CD14-positive monocyte (primary cell): ENCODE data around the gene MYORG. TPM values are rescaled to one million over a fixed set of nuclear protein-coding genes. Genes with fewer than 3 reads are reported as not detected.

Experiments
- DNase-seq, 3 donors: peaks; one replicate each; pipeline ENCODE4 v3.0.0-alpha.2; 2011 to 2022
- H2AFZ ChIP-seq: 2 replicates; pipeline ENCODE4 v1.6.0; 2012; ENCODE audit warnings: mild to moderate bottlenecking, low read depth, low read length, inconsistent platforms; ENCODE audit not compliant: insufficient read depth, poor library complexity, severe bottlenecking
- H3K27ac ChIP-seq, 2 donors: 1 replicate in 1 of 2; 2 replicates in 1 of 2; pipeline ENCODE4 v1.5.1; 2012 to 2013; ENCODE audit warnings: low read length in 2 of 2, control low read depth in 1 of 2, inconsistent platforms in 1 of 2, low read depth in 1 of 2, mild to moderate bottlenecking in 1 of 2
- H3K27me3 ChIP-seq, 2 donors: one replicate each; pipeline versions ENCODE4 v1.6.0 to v1.6.1; 2011 to 2013; ENCODE audit warnings: low read length in 2 of 2; ENCODE audit not compliant: control insufficient read depth in 2 of 2, insufficient read depth in 2 of 2
- H3K36me3 ChIP-seq, 2 donors: replicated peaks in 1 of 2; 1 replicate in 1 of 2; 2 replicates in 1 of 2; pipeline versions ENCODE4 v1.5.1 to v1.6.1; 2012 to 2013; ENCODE audit warnings: low read length in 2 of 2, control low read depth in 1 of 2, inconsistent platforms in 1 of 2, mild to moderate bottlenecking in 1 of 2; ENCODE audit not compliant: insufficient read depth in 2 of 2, control insufficient read depth in 1 of 2
- H3K4me1 ChIP-seq, 2 donors: 1 replicate in 1 of 2; 2 replicates in 1 of 2; pipeline versions ENCODE4 v1.5.1 to v1.6.1; 2012 to 2013; ENCODE audit warnings: low read length in 2 of 2, control low read depth in 1 of 2, inconsistent platforms in 1 of 2, mild to moderate bottlenecking in 1 of 2, moderate library complexity in 1 of 2; ENCODE audit not compliant: insufficient read depth in 2 of 2, control insufficient read depth in 1 of 2
- H3K4me2 ChIP-seq: replicated peaks from 2 replicates; pipeline ENCODE3; 2012; ENCODE audit warnings: low read length, moderate library complexity, mild to moderate bottlenecking; ENCODE audit not compliant: poor library complexity, severe bottlenecking; ENCODE audit errors: extremely low read depth
- H3K4me3 ChIP-seq, 3 experiments: fragments of 200-600 bp in 1 of 3; sonication (generic) in 1 of 3; replicated peaks in 1 of 3; 1 replicate in 2 of 3; 2 replicates in 1 of 3; pipeline ENCODE4 v1.5.1; 2011 to 2013; ENCODE audit warnings: low read length in 3 of 3, mild to moderate bottlenecking in 3 of 3, control low read depth in 2 of 3, low read depth in 2 of 3, inconsistent platforms in 1 of 3, moderate library complexity in 1 of 3
- H3K79me2 ChIP-seq: 2 replicates; pipeline ENCODE4 v1.6.0; 2012; ENCODE audit warnings: mild to moderate bottlenecking, control low read depth, inconsistent platforms, low read length, moderate library complexity; ENCODE audit not compliant: insufficient read depth
- H3K9ac ChIP-seq: 2 replicates; pipeline ENCODE4 v1.6.0; 2017; ENCODE audit warnings: low read length, mild to moderate bottlenecking; ENCODE audit not compliant: insufficient read depth, poor library complexity, severe bottlenecking
- H3K9me3 ChIP-seq, 2 donors: replicated peaks in 1 of 2; 1 replicate in 1 of 2; 2 replicates in 1 of 2; pipeline versions ENCODE4 v1.5.1 to v1.6.1; 2012 to 2013; ENCODE audit warnings: low read length in 2 of 2, control low read depth in 1 of 2; ENCODE audit not compliant: control insufficient read depth in 1 of 2, insufficient read depth in 1 of 2
- H4K20me1 ChIP-seq: 2 replicates; pipeline ENCODE4 v1.6.0; 2012; ENCODE audit warnings: mild to moderate bottlenecking, low read length, control low read depth, moderate library complexity; ENCODE audit not compliant: insufficient read depth
- H3K27ac Mint-ChIP-seq, 7 donors: one replicate each; pipeline ENCODE4 v1.8.0; 2020; ENCODE audit warnings: mild to moderate bottlenecking in 7 of 7, mixed read lengths in 7 of 7, moderate library complexity in 6 of 7, inconsistent platforms in 2 of 7
- H3K27me3 Mint-ChIP-seq, 3 donors: one replicate each; pipeline ENCODE4 v1.8.0; 2021 to 2022; ENCODE audit warnings: low read depth in 3 of 3, mild to moderate bottlenecking in 3 of 3, mixed read lengths in 3 of 3, moderate library complexity in 3 of 3, inconsistent platforms in 1 of 3
- H3K36me3 Mint-ChIP-seq, 2 donors: one replicate each; pipeline ENCODE4 v1.8.0; 2020; ENCODE audit warnings: mixed read lengths in 2 of 2, inconsistent platforms in 1 of 2, mild to moderate bottlenecking in 1 of 2
- H3K4me1 Mint-ChIP-seq: one replicate; pipeline ENCODE4 v1.8.0; 2020; ENCODE audit warnings: mild to moderate bottlenecking, mixed read lengths
- H3K4me3 Mint-ChIP-seq, 2 donors: one replicate each; pipeline ENCODE4 v1.8.0; 2020; ENCODE audit warnings: mild to moderate bottlenecking in 2 of 2, mixed read lengths in 2 of 2, moderate library complexity in 1 of 2
- H3K9me3 Mint-ChIP-seq, 7 donors: one replicate each; pipeline ENCODE4 v1.8.0; 2020 to 2022; ENCODE audit warnings: mixed read lengths in 7 of 7, mild to moderate bottlenecking in 6 of 7, moderate library complexity in 6 of 7, inconsistent platforms in 2 of 7
- WGBS: methylation state at CpG from one replicate; pipeline ENCODE4 v1.1.5; 2013; ENCODE audit warnings: missing lambda C conversion rate; ENCODE audit not compliant: insufficient coverage; 5-methylcytosine and 5-hydroxymethylcytosine counted together
- intact Hi-C, 2 donors: fragments of 100-400 bp; cut with micrococcal nuclease; formaldehyde crosslinking; loops; one replicate each; pipeline versions ENCODE4 v1.15.0 to v1.15.1; 2023
- polyA plus RNA-seq, 3 donors: library from polyadenylated mRNA; depleted of rRNA in 1 of 3; unstranded in 2 of 3; stranded (reverse) in 1 of 3; fragments of 300-500 nt in 2 of 3; fragments of >200 nt in 1 of 3; fragmentation: Illumina TruSeq in 2 of 3; gene quantifications; 1 replicate in 2 of 3; 2 replicates in 1 of 3; pipeline ENCODE4 v1.2.3, GENCODE V29; 2012 to 2021
- TF ChIP-seq, protein P1 (sequence below): fragments of 200-600 bp; IDR thresholded peaks from one replicate; pipeline ENCODE4 v1.8.0; 2022; ENCODE audit warnings: antibody characterized with exemption, mild to moderate bottlenecking

The MYORG gene
- polyA plus RNA-seq, 3 donors = 0.01 to 0.05 TPM; not detected in 1

- H3K4me3 Mint-ChIP-seq = no peak overlapping the region
- peak overlapping the region in 1 of 7 donors; percentile 54 for H3K27ac Mint-ChIP-seq
- no peak overlapping the region for H2AFZ ChIP-seq
- H3K27ac ChIP-seq = no peak overlapping the region
- H3K79me2 ChIP-seq = no peaks in the 10 kb centered on the region
- H3K4me2 ChIP-seq = no peak overlapping the region
- TF ChIP-seq, protein P1, sequence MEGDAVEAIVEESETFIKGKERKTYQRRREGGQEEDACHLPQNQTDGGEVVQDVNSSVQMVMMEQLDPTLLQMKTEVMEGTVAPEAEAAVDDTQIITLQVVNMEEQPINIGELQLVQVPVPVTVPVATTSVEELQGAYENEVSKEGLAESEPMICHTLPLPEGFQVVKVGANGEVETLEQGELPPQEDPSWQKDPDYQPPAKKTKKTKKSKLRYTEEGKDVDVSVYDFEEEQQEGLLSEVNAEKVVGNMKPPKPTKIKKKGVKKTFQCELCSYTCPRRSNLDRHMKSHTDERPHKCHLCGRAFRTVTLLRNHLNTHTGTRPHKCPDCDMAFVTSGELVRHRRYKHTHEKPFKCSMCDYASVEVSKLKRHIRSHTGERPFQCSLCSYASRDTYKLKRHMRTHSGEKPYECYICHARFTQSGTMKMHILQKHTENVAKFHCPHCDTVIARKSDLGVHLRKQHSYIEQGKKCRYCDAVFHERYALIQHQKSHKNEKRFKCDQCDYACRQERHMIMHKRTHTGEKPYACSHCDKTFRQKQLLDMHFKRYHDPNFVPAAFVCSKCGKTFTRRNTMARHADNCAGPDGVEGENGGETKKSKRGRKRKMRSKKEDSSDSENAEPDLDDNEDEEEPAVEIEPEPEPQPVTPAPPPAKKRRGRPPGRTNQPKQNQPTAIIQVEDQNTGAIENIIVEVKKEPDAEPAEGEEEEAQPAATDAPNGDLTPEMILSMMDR = no peak
- peaks cover 0 to 6% of the 10 kb centered on the region in 2 donors for H3K36me3 Mint-ChIP-seq
- peaks cover 0 to 26% of the 10 kb centered on the region in 2 donors for H3K27me3 ChIP-seq
- DNase-seq = no peak
- H3K4me1 ChIP-seq = peaks cover 21 to 26% of the 10 kb centered on the region in 2 donors
- no peak overlapping the region for H3K9ac ChIP-seq
- peaks cover 0 to 3% (median 0%) of the 10 kb centered on the region in 7 donors for H3K9me3 Mint-ChIP-seq
- H3K36me3 ChIP-seq = no peaks in the 10 kb centered on the region
- intact Hi-C loops = loop anchor here in 1 of 2 donors (5.0 kb wide), 1 partner anchor 73 kb away; the partner anchor contains the start of genes DNAI1 and FAM219A
- WGBS = 84% methylated on average over 4 of the region's 4 CpGs
- H3K9me3 ChIP-seq = no peaks in the 10 kb centered on the region
- H3K4me1 Mint-ChIP-seq = peaks cover 29% of the 10 kb centered on the region
- H4K20me1 ChIP-seq = no peaks in the 10 kb centered on the region
- H3K4me3 ChIP-seq = no peak overlapping the region
- H3K27me3 Mint-ChIP-seq = peaks cover 28 to 34% (median 30%) of the 10 kb centered on the region in 3 donors
Measured at GRCh38 chr9:34383904-34384303, 7.2 kb upstream of the MYORG start.

GRCh38 chr9:34382879-34383278 is 6.2 kb upstream of the MYORG start:
- TF ChIP-seq, protein P1 = no peak
- H3K27ac Mint-ChIP-seq = no peak overlapping the region
- Histone ChIP-seq H3K27ac (no peak overlapping the region), H4K20me1 (no peaks in the 10 kb centered on the region), H3K79me2 (no peaks in the 10 kb centered on the region), H3K9ac (no peak overlapping the region), H3K4me2 (no peak overlapping the region), H3K36me3 (no peaks in the 10 kb centered on the region), H2AFZ (no peak overlapping the region), H3K4me3 (no peak overlapping the region), H3K27me3 (peaks cover 0 to 25% of the 10 kb centered on the region in 2 donors), H3K9me3 (no peaks in the 10 kb centered on the region), H3K4me1 (peaks cover 21 to 26% of the 10 kb centered on the region in 2 donors)
- 95% methylated on average over 3 of the region's 3 CpGs for WGBS
- no peak overlapping the region for H3K4me3 Mint-ChIP-seq
- peaks cover 0 to 3% (median 0%) of the 10 kb centered on the region in 7 donors for H3K9me3 Mint-ChIP-seq
- no peak for DNase-seq
- H3K27me3 Mint-ChIP-seq = peaks cover 27 to 39% (median 28%) of the 10 kb centered on the region in 3 donors
- peaks cover 0 to 6% of the 10 kb centered on the region in 2 donors for H3K36me3 Mint-ChIP-seq
- peaks cover 29% of the 10 kb centered on the region for H3K4me1 Mint-ChIP-seq
- intact Hi-C loops = loop anchor here in 1 of 2 donors (5.0 kb wide), 1 partner anchor 74 kb away; the partner anchor contains the start of genes DNAI1 and FAM219A
